HG02970 (cell line): ENCODE results near the gene MYEOV.

ENCODE experiments used
- ATAC-seq: cut with Tn5 transposase; IDR thresholded peaks from one replicate; pipeline ENCODE4 v1.9.1; 2021; ENCODE audit warnings: mild to moderate bottlenecking, moderate library complexity, moderate number of reproducible peaks; ENCODE audit not compliant: unreplicated experiment, low FRiP score

MYEOV gene

GRCh38 chr11:69265210-69265609 lies 28.7 kb upstream of the MYEOV start:
- no peak for ATAC-seq

- no peak for ATAC-seq
Observed at GRCh38 chr11:69265911-69266510, 27.9 kb upstream of the MYEOV start.

- no peak for ATAC-seq
Observed at GRCh38 chr11:69267395-69267805, 26.6 kb upstream of the MYEOV start.

GRCh38 chr11:69268911-69269310 lies 25.0 kb upstream of the MYEOV start:
- ATAC-seq = no peak

GRCh38 chr11:69269388-69269787 lies 24.6 kb upstream of the MYEOV start:
- ATAC-seq = no peak

- ATAC-seq = no peak
Observed at GRCh38 chr11:69269926-69270697, 23.8 kb upstream of the MYEOV start.

- ATAC-seq = no peak
Observed at GRCh38 chr11:69270941-69271340, 23.0 kb upstream of the MYEOV start.

- no peak for ATAC-seq
Observed at GRCh38 chr11:69272055-69272454, 21.9 kb upstream of the MYEOV start.

GRCh38 chr11:69272831-69273485 lies 21.0 kb upstream of the MYEOV start:
- ATAC-seq = no peak

- no peak for ATAC-seq
Observed at GRCh38 chr11:69273571-69273970, 20.4 kb upstream of the MYEOV start.

- ATAC-seq = no peak
Observed at GRCh38 chr11:69274531-69275016, 19.4 kb upstream of the MYEOV start.

- no peak for ATAC-seq
Observed at GRCh38 chr11:69275178-69275577, 18.8 kb upstream of the MYEOV start.

- ATAC-seq = no peak
Observed at GRCh38 chr11:69276165-69276564, 17.8 kb upstream of the MYEOV start.

GRCh38 chr11:69277074-69277809 lies 16.7 kb upstream of the MYEOV start:
- ATAC-seq = no peak

- ATAC-seq = no peak
Observed at GRCh38 chr11:69278091-69278867, 15.7 kb upstream of the MYEOV start.

- no peak for ATAC-seq
Observed at GRCh38 chr11:69280451-69280850, 13.5 kb upstream of the MYEOV start.

GRCh38 chr11:69280994-69281393 lies 13.0 kb upstream of the MYEOV start:
- ATAC-seq = no peak

- no peak for ATAC-seq
Observed at GRCh38 chr11:69283446-69283845, 10.5 kb upstream of the MYEOV start.

- ATAC-seq = no peak
Observed at GRCh38 chr11:69284081-69284511, 9.9 kb upstream of the MYEOV start.

GRCh38 chr11:69285091-69285490 lies 8.9 kb upstream of the MYEOV start:
- no peak for ATAC-seq
